GDM1 (cell line): Measurements from ENCODE around the gene PLXNA4.

Experiments
- DNase-seq: peaks from one replicate; lab custom pipeline; 2025; lab: John Stamatoyannopoulos, UW

Gene PLXNA4

GRCh38 chr7:132082394-132082793, 493.9 kb downstream of the PLXNA4 start:
- DNase-seq, result no peak

- DNase-seq, result no peak
Measured at GRCh38 chr7:132081686-132082085, 494.6 kb downstream of the PLXNA4 start.

- DNase-seq, result no peak
Measured at GRCh38 chr7:132080967-132081668, 495.2 kb downstream of the PLXNA4 start.

DNA sequence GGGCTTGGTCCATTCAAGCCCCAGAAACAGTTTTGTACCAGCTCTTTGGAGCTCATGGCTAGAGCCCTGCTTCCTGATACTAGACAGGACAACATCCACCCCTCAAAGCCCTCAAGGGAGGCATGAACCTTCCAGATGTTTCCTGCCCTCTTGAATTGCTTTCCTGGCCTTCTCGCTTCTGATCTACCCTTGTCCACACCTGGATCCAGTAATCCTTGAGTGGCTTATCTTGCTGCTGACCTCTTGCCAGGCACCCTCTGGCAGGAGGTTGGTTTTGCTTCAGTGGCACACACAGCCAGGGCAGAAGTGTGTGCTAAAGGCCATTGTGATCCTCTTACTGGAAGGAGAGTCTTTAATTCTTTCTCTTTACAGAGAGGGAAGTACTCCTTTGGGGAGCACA, 495.8 kb downstream of the PLXNA4 start:
- DNase-seq, result no peak

DNA sequence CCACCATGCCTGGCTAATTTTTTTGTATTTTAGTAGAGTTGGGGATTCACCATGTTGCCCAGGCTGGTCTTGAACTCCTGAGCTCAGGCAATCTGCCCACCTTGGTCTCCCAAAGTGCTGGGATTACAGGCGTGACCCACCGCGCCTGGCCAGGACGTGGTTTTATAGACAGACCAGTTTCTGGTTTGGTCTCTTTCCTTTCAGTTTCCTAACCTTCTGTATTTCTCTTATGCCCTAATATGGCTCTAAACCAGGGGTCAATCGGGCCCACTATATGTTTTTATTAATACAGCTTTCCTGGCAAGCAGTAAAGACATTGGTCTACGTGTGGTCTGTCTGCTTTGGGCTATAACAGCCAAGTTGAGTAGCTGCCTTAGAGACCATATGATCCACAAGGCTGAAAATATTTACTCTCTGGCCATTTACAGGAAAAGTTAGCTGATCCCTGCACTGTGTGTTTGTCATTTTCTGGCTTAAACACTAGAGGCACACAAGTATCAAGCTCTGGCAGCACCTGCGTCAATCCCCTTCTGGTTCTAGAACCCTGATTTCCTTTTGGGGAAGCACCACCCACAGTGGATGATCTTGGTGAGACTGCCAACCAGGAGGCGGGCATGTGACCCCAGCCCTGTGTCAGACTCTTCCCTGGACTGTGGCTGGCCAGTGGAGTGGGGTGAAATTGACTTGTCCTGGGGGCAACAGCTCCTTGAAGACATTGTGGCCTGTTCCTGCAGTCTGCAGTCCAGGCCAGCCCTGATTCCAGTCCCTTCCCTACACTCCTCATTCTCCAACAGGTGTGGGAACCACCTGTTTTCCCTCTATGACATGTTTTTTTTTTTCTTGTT, 497.2 kb downstream of the PLXNA4 start:
- no peak for DNase-seq

DNA sequence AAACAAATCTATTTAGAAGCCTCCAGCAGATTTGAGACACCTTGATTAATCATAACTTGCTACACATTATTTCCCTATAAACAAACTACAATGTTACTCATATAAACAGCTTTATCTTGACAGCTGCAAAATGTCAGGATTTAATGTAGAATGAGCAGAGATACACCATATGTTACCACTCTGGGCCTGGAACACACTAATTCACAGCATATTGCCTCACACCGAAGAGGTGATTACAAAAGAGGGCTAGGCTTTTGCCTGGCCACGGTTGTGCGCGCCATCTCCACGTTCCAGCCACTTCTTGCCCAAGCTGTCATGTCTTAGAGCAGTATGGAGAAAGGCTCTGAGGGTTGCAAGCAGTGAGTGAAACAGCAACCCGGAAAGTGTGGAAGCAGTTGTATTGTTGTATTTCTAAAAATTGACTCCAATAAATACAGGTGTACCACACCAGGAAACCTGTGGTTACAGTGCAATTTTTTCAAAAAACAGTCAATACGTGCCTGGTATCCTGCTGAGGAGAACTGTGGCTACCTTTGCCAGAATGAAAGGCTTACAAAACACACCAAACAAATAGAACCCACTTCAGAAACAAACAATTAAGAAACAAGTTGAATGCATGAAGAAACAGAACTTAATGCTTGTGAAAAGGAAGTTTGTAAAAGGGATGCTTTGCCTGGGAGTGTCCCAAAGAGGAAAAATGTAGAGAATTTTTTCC, 498.1 kb downstream of the PLXNA4 start:
- DNase-seq, result no peak

DNA sequence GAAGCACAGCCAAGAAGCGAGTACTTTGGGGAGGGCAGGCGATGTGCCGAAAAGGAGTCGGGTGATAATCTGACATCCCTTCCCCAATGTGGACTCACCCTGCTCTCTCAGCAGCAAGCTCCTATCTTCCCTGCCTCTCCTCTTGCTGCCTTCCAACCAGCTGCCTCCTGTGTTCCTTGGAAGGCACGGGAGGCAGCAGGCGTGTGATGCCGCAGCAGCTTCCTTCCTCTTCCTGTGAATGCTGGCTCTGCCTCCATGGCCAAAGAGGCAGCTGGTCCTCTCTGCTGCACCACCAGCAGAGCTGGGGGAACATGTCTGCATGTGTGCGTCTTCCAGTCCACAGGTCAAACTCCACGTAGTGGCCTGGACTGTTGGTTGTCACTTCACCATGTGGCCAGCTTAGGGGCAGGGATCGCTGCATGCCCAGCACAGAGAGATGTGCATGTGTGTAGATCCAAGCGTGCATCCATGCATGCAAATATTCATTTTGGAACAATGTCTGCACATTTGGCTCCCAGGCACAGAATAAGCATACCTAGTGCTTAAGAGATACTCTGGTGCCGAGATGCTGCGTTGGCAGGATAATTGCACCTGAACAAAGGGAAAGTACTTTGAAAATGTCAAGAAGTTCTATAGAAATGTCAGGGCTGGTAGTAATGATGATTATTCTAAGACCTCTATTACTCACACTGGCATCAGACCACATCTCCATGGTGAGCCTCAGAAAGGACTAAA, 499.8 kb downstream of the PLXNA4 start:
- DNase-seq, result no peak

DNA sequence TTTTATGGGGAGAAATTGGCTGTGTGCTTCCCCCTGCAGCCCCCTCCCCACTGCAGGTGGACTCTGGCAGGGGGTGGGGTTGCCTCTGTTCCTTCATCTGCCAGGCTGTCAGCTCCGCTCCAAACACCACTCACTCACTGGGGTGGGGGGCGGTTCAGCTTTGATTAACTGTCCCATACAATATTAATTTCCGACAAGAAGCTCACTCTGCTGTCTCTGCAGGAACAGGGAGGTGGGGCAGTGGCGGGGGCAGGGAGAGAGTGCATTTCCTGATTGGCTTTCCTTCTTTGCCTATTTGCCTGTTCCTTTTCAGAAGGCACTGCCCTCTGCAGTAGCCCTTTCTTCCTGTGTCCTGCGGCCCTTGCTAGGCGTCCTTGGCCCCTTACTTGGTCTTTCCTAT, 500.8 kb downstream of the PLXNA4 start:
- no peak for DNase-seq

DNA sequence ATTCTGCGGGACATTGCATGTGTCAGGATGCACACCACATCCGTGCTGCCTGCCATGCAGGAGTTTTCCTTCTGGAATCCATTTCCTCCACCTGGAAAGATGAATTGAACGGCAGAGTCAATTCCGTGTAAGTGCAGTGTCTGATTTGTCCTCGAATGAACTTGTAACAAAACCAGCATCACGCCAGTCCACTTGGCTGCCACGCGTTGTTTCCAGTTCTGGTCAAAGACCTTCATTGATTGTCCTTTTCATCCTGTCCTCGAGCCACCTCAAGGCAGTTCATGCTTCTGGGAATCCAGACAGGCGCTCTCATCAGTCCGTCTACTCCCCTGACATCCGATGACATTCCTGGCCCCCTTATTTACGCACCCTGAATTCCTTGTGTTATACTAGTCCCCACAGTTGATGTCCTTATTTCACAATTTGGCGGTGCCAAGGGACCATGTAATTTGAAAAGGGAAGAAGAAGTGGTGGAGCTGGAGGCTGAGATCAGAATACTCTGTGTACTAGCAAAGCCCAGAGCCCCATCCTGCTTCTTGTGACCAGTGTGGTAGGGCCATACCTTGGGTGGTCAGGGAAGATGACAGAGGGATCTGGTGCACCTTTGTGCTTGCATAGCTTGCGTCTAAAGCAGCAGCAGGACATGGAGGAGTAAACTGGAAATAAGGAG, 502.2 kb downstream of the PLXNA4 start:
- no peak for DNase-seq
